PC-3 (cell line): Measurements from ENCODE around the gene CAPN1. TPM values are rescaled to one million over a fixed set of nuclear protein-coding genes. Genes with fewer than 3 reads are reported as not detected.

Experiments used
- ATAC-seq: fragments of 200-7000 bp; cut with Tn5 transposase; 2 replicates; pipeline ENCODE4 v1.9.1; 2020; ENCODE audit warnings: mild to moderate bottlenecking, moderate library complexity
- BruUV-seq: library from RNA; stranded (reverse); fragments of 400-500 nt; replicated peaks from 2 replicates; lab custom pipeline; 2021; lab: Mats Ljungman, UMichigan
- CTCF ChIA-PET: fragments of 300-600 bp; sonication (Branson Sonifier 250); formaldehyde crosslinking; loops from one replicate; lab custom pipeline; 2022; ENCODE audit warnings: antibody characterized with exemption; lab: Charles Lee
- POLR2A ChIA-PET: fragments of 300-600 bp; sonication (Branson Sonifier 250); formaldehyde crosslinking; loops from one replicate; lab custom pipeline; 2022; ENCODE audit warnings: antibody characterized with exemption; ENCODE audit not compliant: unreplicated experiment; lab: Charles Lee
- DNase-seq: peaks from one replicate; pipeline ENCODE4 v3.0.0-alpha.2; 2015
- H2AFZ ChIP-seq: fragments of 300-600 bp; sonication (generic); 2 replicates; pipeline ENCODE4 v1.6.0; 2016; ENCODE audit warnings: antibody characterized with exemption, low read length
- H3F3A ChIP-seq: fragments of 300-600 bp; sonication (generic); one replicate; pipeline ENCODE4 v1.6.0; 2017; ENCODE audit warnings: antibody characterized with exemption, low read length, control low read depth, mild to moderate bottlenecking; ENCODE audit not compliant: unreplicated experiment
- H3K27ac ChIP-seq: fragments of 300-600 bp; sonication (generic); 2 replicates; pipeline ENCODE4 v1.5.1; 2016; ENCODE audit warnings: mild to moderate bottlenecking, low read length
- H3K27me3 ChIP-seq: fragments of 300-600 bp; sonication (generic); 2 replicates; pipeline ENCODE4 v1.6.1; 2016; ENCODE audit warnings: low read length, mixed read lengths
- H3K36me3 ChIP-seq: fragments of 300-600 bp; sonication (generic); 2 replicates; pipeline ENCODE4 v1.6.1; 2016; ENCODE audit warnings: low read depth, mixed run types, low read length, mixed read lengths
- H3K4me1 ChIP-seq: fragments of 300-600 bp; sonication (generic); 2 replicates; pipeline ENCODE4 v1.5.1; 2016; ENCODE audit warnings: low read length; ENCODE audit not compliant: insufficient read depth
- H3K4me2 ChIP-seq: fragments of 300-600 bp; sonication (generic); 2 replicates; pipeline ENCODE4 v1.6.0; 2016; ENCODE audit warnings: low read length
- H3K4me3 ChIP-seq: fragments of 300-600 bp; sonication (generic); 2 replicates; pipeline ENCODE4 v1.5.1; 2016; ENCODE audit warnings: mild to moderate bottlenecking, low read length, mixed read lengths
- H3K79me2 ChIP-seq: fragments of 300-600 bp; sonication (generic); 2 replicates; pipeline ENCODE4 v1.6.1; 2017; ENCODE audit warnings: low read length, mixed read lengths
- H3K9ac ChIP-seq: fragments of 300-600 bp; sonication (generic); 2 replicates; pipeline ENCODE4 v1.6.0; 2016; ENCODE audit warnings: mild to moderate bottlenecking, low read length
- H3K9me2 ChIP-seq: fragments of 300-600 bp; sonication (generic); replicated peaks from 2 replicates; pipeline ENCODE4 v1.6.1; 2016; ENCODE audit warnings: mixed run types, low read length, mixed read lengths
- H3K9me3 ChIP-seq: fragments of 300-600 bp; sonication (generic); 2 replicates; pipeline ENCODE4 v1.6.1; 2016; ENCODE audit warnings: low read length, mixed read lengths
- H4K20me1 ChIP-seq: fragments of 300-600 bp; sonication (generic); 2 replicates; pipeline ENCODE4 v1.6.1; 2016; ENCODE audit warnings: low read length, mixed read lengths
- EZH2 ChIP-seq: fragments of 300-600 bp; sonication (generic); IDR thresholded peaks from one replicate; pipeline ENCODE4 v1.6.1; 2017; ENCODE audit warnings: antibody characterized with exemption, mild to moderate bottlenecking, low read length; ENCODE audit not compliant: unreplicated experiment
- EZH2phosphoT487 ChIP-seq: fragments of 300-600 bp; sonication (generic); IDR thresholded peaks from 2 replicates; pipeline ENCODE4 v1.6.1; 2018; ENCODE audit warnings: mild to moderate bottlenecking, antibody characterized with exemption, low read length, borderline replicate concordance
- intact Hi-C: fragments of 100-400 bp; cut with micrococcal nuclease; formaldehyde crosslinking; loops from 2 replicates; pipeline ENCODE4 v1.9.0; 2023
- total RNA-seq: library from RNA; depleted of rRNA; stranded (reverse); fragments of >200 nt; gene quantifications from 2 replicates; pipeline ENCODE4 v1.2.3, GENCODE V29; 2014
- TF ChIP-seq, protein P1 (sequence below): fragments of 300-600 bp; sonication (generic); conservative IDR thresholded peaks from 2 replicates; pipeline ENCODE4 v1.5.1; 2017; ENCODE audit warnings: antibody characterized with exemption, low read depth, mild to moderate bottlenecking, low read length

The CAPN1 gene
- total RNA-seq, 1 experiment from 2014 or later = 307 TPM

DNA sequence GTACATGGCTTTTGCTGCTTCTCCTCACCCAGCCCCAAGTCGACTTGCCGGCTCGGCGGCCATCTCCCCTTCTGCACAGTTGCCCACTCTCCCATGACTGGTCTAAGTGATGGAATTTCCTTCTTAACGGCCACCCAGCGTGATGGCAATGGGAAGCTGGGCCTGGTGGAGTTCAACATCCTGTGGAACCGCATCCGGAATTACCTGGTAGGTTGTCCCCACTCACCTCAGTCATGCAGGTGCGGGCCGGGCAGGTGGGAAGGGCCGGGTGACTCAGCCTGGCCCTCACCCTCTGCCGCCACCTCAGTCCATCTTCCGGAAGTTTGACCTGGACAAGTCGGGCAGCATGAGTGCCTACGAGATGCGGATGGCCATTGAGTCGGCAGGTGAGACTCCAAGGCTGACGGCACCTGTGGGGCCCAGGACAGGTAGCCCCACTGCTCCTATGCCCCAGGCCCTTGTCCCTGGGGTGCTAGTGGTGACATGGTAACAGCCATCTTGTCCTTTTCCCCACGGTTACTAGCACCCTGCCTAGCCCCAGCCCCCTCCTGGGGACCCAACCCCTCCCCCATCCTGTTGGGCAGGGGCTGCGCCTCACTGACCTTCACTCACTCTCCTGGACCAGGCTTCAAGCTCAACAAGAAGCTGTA lies 28.1 kb downstream of the CAPN1 start:
- Histone ChIP-seq H2AFZ (no peak overlapping the region), H3K9me2 (no peaks in the 10 kb centered on the region), H3K4me3 (no peak overlapping the region), H3F3A (no peaks in the 10 kb centered on the region), H3K79me2 (no peaks in the 10 kb centered on the region), H3K4me2 (no peak overlapping the region), H3K9ac (no peak overlapping the region), H3K36me3 (peaks cover 57% of the 10 kb centered on the region), H3K4me1 (no peaks in the 10 kb centered on the region), H4K20me1 (no peaks in the 10 kb centered on the region), H3K9me3 (no peaks in the 10 kb centered on the region), H3K27ac (no peak overlapping the region), H3K27me3 (no peaks in the 10 kb centered on the region)
- TF ChIP-seq EZH2phosphoT487 = no peak
- TF ChIP-seq, protein P1, sequence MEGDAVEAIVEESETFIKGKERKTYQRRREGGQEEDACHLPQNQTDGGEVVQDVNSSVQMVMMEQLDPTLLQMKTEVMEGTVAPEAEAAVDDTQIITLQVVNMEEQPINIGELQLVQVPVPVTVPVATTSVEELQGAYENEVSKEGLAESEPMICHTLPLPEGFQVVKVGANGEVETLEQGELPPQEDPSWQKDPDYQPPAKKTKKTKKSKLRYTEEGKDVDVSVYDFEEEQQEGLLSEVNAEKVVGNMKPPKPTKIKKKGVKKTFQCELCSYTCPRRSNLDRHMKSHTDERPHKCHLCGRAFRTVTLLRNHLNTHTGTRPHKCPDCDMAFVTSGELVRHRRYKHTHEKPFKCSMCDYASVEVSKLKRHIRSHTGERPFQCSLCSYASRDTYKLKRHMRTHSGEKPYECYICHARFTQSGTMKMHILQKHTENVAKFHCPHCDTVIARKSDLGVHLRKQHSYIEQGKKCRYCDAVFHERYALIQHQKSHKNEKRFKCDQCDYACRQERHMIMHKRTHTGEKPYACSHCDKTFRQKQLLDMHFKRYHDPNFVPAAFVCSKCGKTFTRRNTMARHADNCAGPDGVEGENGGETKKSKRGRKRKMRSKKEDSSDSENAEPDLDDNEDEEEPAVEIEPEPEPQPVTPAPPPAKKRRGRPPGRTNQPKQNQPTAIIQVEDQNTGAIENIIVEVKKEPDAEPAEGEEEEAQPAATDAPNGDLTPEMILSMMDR = no peak
- no peak for TF ChIP-seq EZH2
- CTCF ChIA-PET = no interaction called here
- no peak for DNase-seq
- POLR2A ChIA-PET = interaction anchor here (0.5 to 0.7 kb wide), 3 partner anchors 21 to 45 kb away, joined by 3 to 5 read pairs (median 4); no protein-coding TSS in a partner anchor
- BruUV-seq = no TSS peak
- ATAC-seq = no peak
- intact Hi-C loops = no loop called here

DNA sequence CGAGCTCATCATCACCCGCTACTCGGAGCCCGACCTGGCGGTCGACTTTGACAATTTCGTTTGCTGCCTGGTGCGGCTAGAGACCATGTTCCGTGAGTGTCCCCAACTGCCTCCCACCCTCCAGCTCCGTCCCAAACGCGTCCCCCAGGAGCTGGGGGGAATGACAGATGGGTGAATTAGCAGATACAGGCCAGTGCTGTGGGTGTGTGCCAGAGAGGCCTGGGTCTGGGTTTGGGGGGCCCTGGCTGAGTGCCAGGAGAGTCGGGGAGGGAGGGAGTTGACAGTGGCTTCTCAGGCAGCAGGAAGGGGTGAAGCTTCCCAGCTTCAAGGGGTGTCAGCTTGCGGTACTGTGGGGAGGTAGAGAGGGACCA lies 28.6 kb downstream of the CAPN1 start:
- ChIA-PET POLR2A (interaction anchor here (0.5 to 0.7 kb wide), 3 partner anchors 21 to 44 kb away, joined by 3 to 5 read pairs (median 4); no protein-coding TSS in a partner anchor), CTCF (no interaction called here)
- no peak for DNase-seq
- TF ChIP-seq EZH2phosphoT487 (no peak), EZH2 (no peak)
- TF ChIP-seq, protein P1 = no peak
- H4K20me1 ChIP-seq = no peaks in the 10 kb centered on the region
- ATAC-seq = no peak
- H2AFZ ChIP-seq = no peak overlapping the region
- no peak overlapping the region for H3K27ac ChIP-seq
- no peaks in the 10 kb centered on the region for H3K79me2 ChIP-seq
- no peak overlapping the region for H3K9ac ChIP-seq
- no peaks in the 10 kb centered on the region for H3K4me1 ChIP-seq
- no TSS peak for BruUV-seq
- no peaks in the 10 kb centered on the region for H3K9me2 ChIP-seq
- H3F3A ChIP-seq = no peaks in the 10 kb centered on the region
- H3K36me3 ChIP-seq = peaks cover 52% of the 10 kb centered on the region
- intact Hi-C loops = no loop called here
- no peak overlapping the region for H3K4me2 ChIP-seq
- no peak overlapping the region for H3K4me3 ChIP-seq
- H3K9me3 ChIP-seq = no peaks in the 10 kb centered on the region
- no peaks in the 10 kb centered on the region for H3K27me3 ChIP-seq

DNA sequence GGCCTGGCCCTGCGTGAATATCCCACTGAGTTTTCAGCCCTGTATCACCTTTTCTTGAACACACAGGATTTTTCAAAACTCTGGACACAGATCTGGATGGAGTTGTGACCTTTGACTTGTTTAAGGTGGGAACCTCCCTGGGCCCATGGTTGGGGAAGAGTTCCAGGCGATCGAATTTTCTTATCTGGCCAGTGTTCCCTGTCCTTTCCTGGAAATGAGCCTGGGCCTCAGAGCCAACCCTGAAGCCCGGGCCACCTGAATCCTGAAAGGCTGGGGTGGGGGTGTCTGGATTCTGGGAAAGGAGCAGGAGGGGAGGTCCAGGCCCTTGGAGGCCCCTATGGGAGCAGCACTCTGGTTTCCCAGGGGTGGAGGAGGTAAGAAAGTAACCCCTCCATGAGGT lies 29.0 kb downstream of the CAPN1 start:
- POLR2A ChIA-PET = interaction anchor here (0.7 kb wide), 1 partner anchor 28 kb away, joined by 3 read pairs; no protein-coding TSS in a partner anchor
- Histone ChIP-seq H3K4me2 (no peak overlapping the region), H3F3A (no peaks in the 10 kb centered on the region), H3K9me2 (no peaks in the 10 kb centered on the region), H3K27me3 (no peaks in the 10 kb centered on the region), H3K36me3 (peaks cover 48% of the 10 kb centered on the region), H3K4me3 (no peak overlapping the region), H2AFZ (no peak overlapping the region), H3K27ac (no peak overlapping the region), H4K20me1 (no peaks in the 10 kb centered on the region), H3K79me2 (no peaks in the 10 kb centered on the region), H3K9me3 (no peaks in the 10 kb centered on the region), H3K4me1 (no peaks in the 10 kb centered on the region), H3K9ac (no peak overlapping the region)
- TF ChIP-seq EZH2phosphoT487 (no peak), EZH2 (no peak)
- TF ChIP-seq, protein P1 = no peak
- CTCF ChIA-PET = no interaction called here
- BruUV-seq = no TSS peak
- intact Hi-C loops = no loop called here
- DNase-seq (no peak), ATAC-seq (no peak)
